ENCODE results near the gene PHTF2.

DNA sequence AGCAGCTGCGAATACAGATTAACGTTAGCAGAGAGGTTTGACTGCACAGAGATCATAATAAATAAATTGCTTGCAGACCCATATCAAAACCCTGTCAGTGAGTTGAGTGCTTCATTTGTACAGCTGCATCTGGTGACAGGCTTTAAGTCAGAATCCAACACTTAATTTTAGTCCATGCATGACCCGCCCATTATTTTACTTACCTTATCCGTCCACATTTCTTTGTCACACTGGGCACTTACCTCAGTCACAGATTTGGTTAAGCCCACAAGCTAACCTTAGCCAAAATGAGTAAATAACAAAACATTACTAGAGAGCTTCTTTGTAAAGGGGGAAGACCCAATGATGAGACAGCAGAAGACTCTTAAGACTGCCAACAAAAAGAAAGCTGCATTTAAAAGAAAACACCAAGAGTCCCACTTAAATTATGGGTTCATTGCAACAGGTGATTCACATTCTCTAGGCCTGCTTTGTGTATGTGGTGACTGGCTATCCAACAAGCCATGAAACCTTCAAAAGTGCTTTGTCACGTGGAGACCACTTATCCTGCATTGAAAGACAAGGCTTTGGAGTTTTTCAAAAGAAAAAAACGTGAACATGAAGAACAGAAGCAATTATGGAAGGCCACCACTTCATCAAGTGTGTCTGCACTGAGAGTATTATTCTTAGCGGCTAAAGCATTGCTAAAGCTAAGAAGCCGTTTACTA lies 32.2 kb downstream of the PHTF2 start:
- TF ChIP-seq, protein P1, sequence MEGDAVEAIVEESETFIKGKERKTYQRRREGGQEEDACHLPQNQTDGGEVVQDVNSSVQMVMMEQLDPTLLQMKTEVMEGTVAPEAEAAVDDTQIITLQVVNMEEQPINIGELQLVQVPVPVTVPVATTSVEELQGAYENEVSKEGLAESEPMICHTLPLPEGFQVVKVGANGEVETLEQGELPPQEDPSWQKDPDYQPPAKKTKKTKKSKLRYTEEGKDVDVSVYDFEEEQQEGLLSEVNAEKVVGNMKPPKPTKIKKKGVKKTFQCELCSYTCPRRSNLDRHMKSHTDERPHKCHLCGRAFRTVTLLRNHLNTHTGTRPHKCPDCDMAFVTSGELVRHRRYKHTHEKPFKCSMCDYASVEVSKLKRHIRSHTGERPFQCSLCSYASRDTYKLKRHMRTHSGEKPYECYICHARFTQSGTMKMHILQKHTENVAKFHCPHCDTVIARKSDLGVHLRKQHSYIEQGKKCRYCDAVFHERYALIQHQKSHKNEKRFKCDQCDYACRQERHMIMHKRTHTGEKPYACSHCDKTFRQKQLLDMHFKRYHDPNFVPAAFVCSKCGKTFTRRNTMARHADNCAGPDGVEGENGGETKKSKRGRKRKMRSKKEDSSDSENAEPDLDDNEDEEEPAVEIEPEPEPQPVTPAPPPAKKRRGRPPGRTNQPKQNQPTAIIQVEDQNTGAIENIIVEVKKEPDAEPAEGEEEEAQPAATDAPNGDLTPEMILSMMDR (IDR thresholded peaks at IDR 0.05) = no peak
- no peak for TF ChIP-seq POLR2A (IDR thresholded peaks at IDR 0.05)
